GM12891 (cell line): ENCODE measurements around the gene LTB.
A peak's percentile ranks its signal among the peaks of the same experiment; 100 is the strongest.

Experiments
- DNase-seq: peaks from one replicate; pipeline ENCODE4 v3.0.0; 2011; ENCODE audit warnings: low spot score; ENCODE audit not compliant: insufficient read length
- FAIRE-seq: peaks from 2 replicates; lab custom pipeline; 2011; peaks lifted over from hg19 to GRCh38; lab: Jason Lieb, UNC
- PAX5 ChIP-seq: IDR thresholded peaks from 2 replicates; pipeline ENCODE4 v1.6.1; 2011; ENCODE audit warnings: low read length, moderate library complexity, mild to moderate bottlenecking; ENCODE audit not compliant: insufficient read depth, severe bottlenecking
- POLR2A ChIP-seq: IDR thresholded peaks from 2 replicates; pipeline ENCODE4 v1.6.1; 2011; ENCODE audit warnings: low read depth, low read length, control low read depth
- POLR2AphosphoS5 ChIP-seq: IDR thresholded peaks from 2 replicates; pipeline ENCODE4 v1.6.1; 2011; ENCODE audit warnings: low read depth, low read length, control low read depth
- POU2F2 ChIP-seq: IDR thresholded peaks from 2 replicates; pipeline ENCODE4 v1.6.1; 2011; ENCODE audit warnings: low read depth, mild to moderate bottlenecking, control low read depth, low read length, moderate library complexity
- SPI1 ChIP-seq: IDR thresholded peaks from 2 replicates; pipeline ENCODE4 v1.6.1; 2011; ENCODE audit warnings: low read depth, low read length, control low read depth
- TAF1 ChIP-seq: IDR thresholded peaks from 2 replicates; pipeline ENCODE4 v1.6.1; 2011; ENCODE audit warnings: low read depth, low read length, control low read depth

The LTB gene

GRCh38 chr6:31576897-31577578 lies 5.2 kb downstream of the LTB start:
- FAIRE-seq: peak; percentile 85
- no peak for DNase-seq
- peak; percentile 30; the same call in 1 of the 2 replicates for TF ChIP-seq POU2F2
- TF ChIP-seq POLR2AphosphoS5: peak; percentile 14; the same call in 1 of the 2 replicates
- TF ChIP-seq TAF1: no peak
- no peak for TF ChIP-seq SPI1
- TF ChIP-seq POLR2A: no peak; the same call in 1 of the 2 replicates
- TF ChIP-seq PAX5: no peak

- FAIRE-seq: no peak
- TF ChIP-seq POLR2A (no peak), PAX5 (no peak), POU2F2 (no peak), SPI1 (no peak), TAF1 (no peak)
- DNase-seq: no peak
These were observed 6.1 kb downstream of the LTB start for GRCh38 chr6:31575952-31576685.

GRCh38 chr6:31575335-31575901 lies 6.8 kb downstream of the LTB start, which contains the start of gene TNF:
TNF (plus strand) TSS chr6:31575565; CDS start chr6:31575742, 177 bp downstream.
- TF ChIP-seq PAX5: no peak
- peak; percentile 92 for TF ChIP-seq TAF1
- peak; percentile 100 for TF ChIP-seq POLR2AphosphoS5
- TF ChIP-seq POLR2A: peak; percentile 100
- peak; percentile 63 for TF ChIP-seq SPI1
- TF ChIP-seq POU2F2: peak; percentile 95
- peak; percentile 95 for FAIRE-seq
- DNase-seq: peak; percentile 66

- FAIRE-seq (no peak), DNase-seq (no peak)
- TF ChIP-seq POLR2A: peak; percentile 22; the same call in 1 of the 2 replicates
- TF ChIP-seq TAF1: no peak
- TF ChIP-seq POU2F2: peak; percentile 40; the same call in 1 of the 2 replicates
- no peak for TF ChIP-seq PAX5
- TF ChIP-seq SPI1: no peak
- peak; percentile 26; the same call in 1 of the 2 replicates for TF ChIP-seq POLR2AphosphoS5
These were observed 7.8 kb downstream of the LTB start for GRCh38 chr6:31574106-31575061.

- TF ChIP-seq SPI1 (no peak), PAX5 (no peak), TAF1 (no peak)
- DNase-seq (no peak), FAIRE-seq (no peak)
These were observed 8.8 kb downstream of the LTB start for GRCh38 chr6:31573239-31574105.

GRCh38 chr6:31572041-31572911 lies 9.9 kb downstream of the LTB start, which contains the start of gene LTA:
LTA (plus strand) TSS chr6:31572289; CDS start chr6:31572743, 454 bp downstream.
- DNase-seq (no peak), FAIRE-seq (peak; percentile 91)
- TF ChIP-seq SPI1: peak; percentile 23; the same call in 1 of the 2 replicates
- TF ChIP-seq POU2F2: peak; percentile 67
- TF ChIP-seq POLR2AphosphoS5: peak; percentile 88
- TF ChIP-seq PAX5: no peak
- peak; percentile 88 for TF ChIP-seq POLR2A
- peak; percentile 30; the same call in 1 of the 2 replicates for TF ChIP-seq TAF1

GRCh38 chr6:31569861-31570536 lies 12.2 kb downstream of the LTB start:
- FAIRE-seq (peak; percentile 33), DNase-seq (no peak)
- TF ChIP-seq POLR2A (no peak), POU2F2 (no peak), PAX5 (no peak), SPI1 (no peak), POLR2AphosphoS5 (no peak), TAF1 (no peak)
